Type B pancreatic cell (in vitro differentiated cells): ENCODE results near the gene ADAMTSL1. TPM values are rescaled to one million over a fixed set of nuclear protein-coding genes. Genes with fewer than 3 reads are reported as not detected.

Experiments
- DNase-seq: peaks from one replicate; pipeline ENCODE4 v3.0.0; 2021; ENCODE audit warnings: mixed read lengths; ENCODE audit not compliant: unreplicated experiment; ENCODE audit errors: extremely low spot score
- H3K27ac Mint-ChIP-seq: 2 replicates; pipeline ENCODE4 v1.8.0; 2021; ENCODE audit warnings: mild to moderate bottlenecking, mixed read lengths
- H3K27me3 Mint-ChIP-seq: 2 replicates; pipeline ENCODE4 v1.8.0; 2021; ENCODE audit warnings: mixed read lengths
- H3K36me3 Mint-ChIP-seq: 2 replicates; pipeline ENCODE4 v1.8.0; 2021; ENCODE audit warnings: mixed read lengths
- H3K4me1 Mint-ChIP-seq: one replicate; pipeline ENCODE4 v1.8.0; 2021; ENCODE audit warnings: mixed read lengths; ENCODE audit not compliant: unreplicated experiment
- H3K4me3 Mint-ChIP-seq: 2 replicates; pipeline ENCODE4 v1.8.0; 2021; ENCODE audit warnings: mild to moderate bottlenecking, mixed read lengths
- H3K9me3 Mint-ChIP-seq: 2 replicates; pipeline ENCODE4 v1.8.0; 2021; ENCODE audit warnings: mixed read lengths
- total RNA-seq: library from RNA; stranded (reverse); gene quantifications from 2 replicates; pipeline ENCODE4 v1.2.1, GENCODE V29; 2021; ENCODE audit warnings: low replicate concordance
- TF ChIP-seq, protein P1 (sequence below): fragments of 200-600 bp; sonication (generic); conservative IDR thresholded peaks from 2 replicates; pipeline ENCODE4 v1.5.0; 2021; ENCODE audit warnings: antibody characterized with exemption, mild to moderate bottlenecking

ADAMTSL1 gene
- total RNA-seq, 1 donor from 2014 or later, result 28.6 TPM

DNA sequence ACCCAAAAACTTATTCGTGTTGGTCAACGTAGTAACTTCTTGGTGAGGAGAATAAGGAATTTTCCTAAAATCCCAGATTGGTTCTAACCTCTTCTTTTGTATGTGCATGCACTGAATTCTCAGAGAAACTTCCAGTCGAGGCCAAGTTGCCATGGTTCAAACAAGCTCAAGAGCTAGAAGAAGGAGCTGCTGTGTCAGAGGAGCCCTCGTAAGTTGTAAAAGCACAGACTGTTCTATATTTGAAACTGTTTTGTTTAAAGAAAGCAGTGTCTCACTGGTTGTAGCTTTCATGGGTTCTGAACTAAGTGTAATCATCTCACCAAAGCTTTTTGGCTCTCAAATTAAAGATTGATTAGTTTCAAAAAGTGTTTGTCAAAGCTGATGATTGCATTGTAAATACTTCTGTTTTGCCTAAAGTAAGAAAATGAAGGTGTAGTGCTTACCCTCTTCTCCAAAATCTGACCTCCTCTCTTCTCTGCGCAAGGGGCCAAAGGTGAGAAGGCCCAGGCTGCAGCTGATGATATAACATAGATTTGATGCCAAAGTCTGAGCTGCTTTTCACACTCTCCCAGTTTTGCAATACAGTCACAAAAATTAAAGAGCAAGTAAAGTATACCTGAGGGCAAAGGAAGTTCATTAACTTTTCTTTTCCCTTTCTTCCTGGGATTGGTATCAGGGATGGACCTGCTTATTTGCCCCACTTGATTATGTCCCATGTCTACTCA lies 210.8 kb downstream of the ADAMTSL1 start:
- TF ChIP-seq, protein P1, sequence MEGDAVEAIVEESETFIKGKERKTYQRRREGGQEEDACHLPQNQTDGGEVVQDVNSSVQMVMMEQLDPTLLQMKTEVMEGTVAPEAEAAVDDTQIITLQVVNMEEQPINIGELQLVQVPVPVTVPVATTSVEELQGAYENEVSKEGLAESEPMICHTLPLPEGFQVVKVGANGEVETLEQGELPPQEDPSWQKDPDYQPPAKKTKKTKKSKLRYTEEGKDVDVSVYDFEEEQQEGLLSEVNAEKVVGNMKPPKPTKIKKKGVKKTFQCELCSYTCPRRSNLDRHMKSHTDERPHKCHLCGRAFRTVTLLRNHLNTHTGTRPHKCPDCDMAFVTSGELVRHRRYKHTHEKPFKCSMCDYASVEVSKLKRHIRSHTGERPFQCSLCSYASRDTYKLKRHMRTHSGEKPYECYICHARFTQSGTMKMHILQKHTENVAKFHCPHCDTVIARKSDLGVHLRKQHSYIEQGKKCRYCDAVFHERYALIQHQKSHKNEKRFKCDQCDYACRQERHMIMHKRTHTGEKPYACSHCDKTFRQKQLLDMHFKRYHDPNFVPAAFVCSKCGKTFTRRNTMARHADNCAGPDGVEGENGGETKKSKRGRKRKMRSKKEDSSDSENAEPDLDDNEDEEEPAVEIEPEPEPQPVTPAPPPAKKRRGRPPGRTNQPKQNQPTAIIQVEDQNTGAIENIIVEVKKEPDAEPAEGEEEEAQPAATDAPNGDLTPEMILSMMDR, result no peak
- H3K4me3 Mint-ChIP-seq, result no peak overlapping the region
- no peak overlapping the region for H3K27ac Mint-ChIP-seq
- H3K4me1 Mint-ChIP-seq, result peaks cover 3% of the 10 kb centered on the region
- no peaks in the 10 kb centered on the region for H3K36me3 Mint-ChIP-seq
- no peaks in the 10 kb centered on the region for H3K27me3 Mint-ChIP-seq
- peaks cover 3% of the 10 kb centered on the region for H3K9me3 Mint-ChIP-seq
- DNase-seq, result no peak

DNA sequence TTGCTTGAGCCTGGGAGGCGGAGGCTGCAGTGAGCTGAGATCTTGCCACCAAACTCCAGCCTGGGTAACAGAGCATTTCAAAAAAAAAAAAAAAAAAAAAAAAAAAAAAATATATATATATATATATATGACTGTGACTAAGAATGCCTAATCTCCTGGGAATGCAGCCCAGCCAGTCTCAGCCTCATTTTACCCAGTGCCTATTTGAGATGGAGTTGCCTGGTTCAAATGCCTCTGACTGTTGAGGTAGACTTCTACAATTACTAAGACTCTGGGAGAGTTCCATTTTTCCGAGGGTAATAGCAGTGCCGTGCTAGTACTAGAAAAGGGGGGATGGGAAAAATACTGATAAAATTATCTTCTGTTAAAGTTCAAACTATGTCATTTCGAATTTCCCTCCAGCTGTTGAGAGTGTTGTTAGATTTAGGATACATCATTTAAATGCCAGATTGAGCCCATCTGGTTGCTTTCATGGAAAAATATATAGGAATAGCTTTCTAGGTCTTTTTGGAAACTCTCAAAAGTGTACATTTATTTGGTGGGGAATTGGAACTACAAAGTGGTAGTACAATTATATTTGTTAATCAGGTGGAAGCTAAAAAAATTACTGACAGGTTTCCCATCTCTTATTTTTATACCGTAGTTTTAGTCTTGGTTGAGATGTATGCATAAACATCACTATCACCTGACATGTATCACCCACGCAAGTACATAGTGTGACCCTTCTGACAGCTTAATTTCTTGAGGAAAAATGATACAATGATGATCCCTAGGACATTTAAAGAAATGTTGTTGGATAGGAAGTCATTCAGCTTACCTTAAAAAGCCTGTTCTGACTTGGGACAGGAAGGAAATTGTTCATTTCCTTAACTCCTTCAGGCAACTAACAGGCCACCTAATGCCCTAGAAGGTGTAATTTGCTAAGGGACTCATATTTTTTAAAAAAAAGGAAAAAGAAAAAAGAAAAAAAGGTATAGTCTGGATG lies 214.9 kb downstream of the ADAMTSL1 start:
- DNase-seq, result no peak
- Mint-ChIP-seq H3K9me3 (peaks cover 7% of the 10 kb centered on the region), H3K4me1 (peaks cover 4% of the 10 kb centered on the region), H3K27me3 (no peaks in the 10 kb centered on the region), H3K4me3 (no peak overlapping the region), H3K36me3 (peaks cover 3% of the 10 kb centered on the region), H3K27ac (no peak overlapping the region)
- TF ChIP-seq, protein P1, result no peak

DNA sequence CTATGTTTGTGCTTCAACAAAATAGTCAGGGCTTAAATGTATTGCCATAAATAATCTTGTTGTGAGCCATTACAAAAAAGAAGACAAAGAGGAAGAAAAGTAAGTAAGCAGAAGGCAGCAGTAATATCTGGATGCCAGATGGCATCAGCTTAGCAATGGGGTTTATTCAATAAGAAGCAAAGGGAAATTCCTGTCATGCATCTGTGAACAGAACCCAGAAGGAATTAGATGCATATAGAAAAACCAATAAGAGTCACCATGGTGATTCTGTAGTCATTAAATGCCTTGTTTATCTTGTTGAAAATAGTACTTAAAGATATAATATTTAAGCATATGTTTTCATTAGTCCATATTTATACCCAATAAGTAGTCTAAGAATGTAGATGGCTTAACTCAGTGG lies 216.0 kb downstream of the ADAMTSL1 start:
- Mint-ChIP-seq H3K27ac (no peak overlapping the region), H3K9me3 (peaks cover 10% of the 10 kb centered on the region), H3K36me3 (peaks cover 6% of the 10 kb centered on the region), H3K4me3 (no peak overlapping the region), H3K27me3 (no peaks in the 10 kb centered on the region), H3K4me1 (peaks cover 4% of the 10 kb centered on the region)
- DNase-seq, result no peak
- TF ChIP-seq, protein P1, result no peak

DNA sequence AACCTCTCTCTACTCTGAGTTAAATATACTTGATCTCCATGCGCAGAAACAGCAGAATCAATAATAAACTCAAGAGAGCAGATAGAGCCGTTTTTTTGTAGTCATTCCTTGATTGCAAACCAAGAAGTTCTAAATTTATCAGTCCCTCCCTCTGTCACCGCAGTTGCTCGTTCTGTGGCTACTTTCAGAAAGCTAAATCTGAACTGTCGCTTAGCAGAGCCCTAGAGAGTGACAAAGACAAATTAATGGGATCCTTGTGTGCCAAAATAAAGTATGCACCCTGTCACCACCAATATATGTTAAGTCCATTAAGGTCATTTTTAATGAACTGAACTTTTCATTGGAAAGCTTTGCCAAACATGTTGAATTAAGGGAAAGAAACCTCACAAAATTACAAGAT lies 218.3 kb downstream of the ADAMTSL1 start:
- Mint-ChIP-seq H3K4me3 (no peak overlapping the region), H3K36me3 (peaks cover 19% of the 10 kb centered on the region), H3K27me3 (no peaks in the 10 kb centered on the region), H3K9me3 (peaks cover 22% of the 10 kb centered on the region), H3K4me1 (peaks cover 4% of the 10 kb centered on the region), H3K27ac (no peak overlapping the region)
- TF ChIP-seq, protein P1, result no peak
- no peak for DNase-seq

DNA sequence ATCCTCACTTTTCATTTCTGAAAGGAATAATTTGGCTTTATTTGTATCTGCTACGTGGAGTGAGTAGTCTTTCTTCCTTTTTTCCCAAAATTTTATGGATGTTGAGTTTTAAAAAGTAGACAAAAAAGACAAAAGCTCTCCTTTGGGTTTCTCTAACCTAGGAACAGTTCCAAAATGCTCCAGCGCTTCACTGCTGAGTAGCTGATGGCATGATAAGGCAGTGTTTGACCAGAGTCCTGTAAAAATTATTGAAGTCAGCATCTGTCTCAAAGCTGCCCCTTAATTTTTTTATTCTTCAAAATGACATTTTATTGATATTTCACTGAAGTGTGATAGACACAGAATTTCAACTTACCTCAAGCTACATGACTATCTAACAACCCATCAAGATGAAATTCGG lies 219.0 kb downstream of the ADAMTSL1 start:
- DNase-seq, result no peak
- peaks cover 4% of the 10 kb centered on the region for H3K4me1 Mint-ChIP-seq
- no peak overlapping the region for H3K4me3 Mint-ChIP-seq
- TF ChIP-seq, protein P1, result no peak
- peaks cover 19% of the 10 kb centered on the region for H3K36me3 Mint-ChIP-seq
- H3K27ac Mint-ChIP-seq, result no peak overlapping the region
- peaks cover 22% of the 10 kb centered on the region for H3K9me3 Mint-ChIP-seq
- H3K27me3 Mint-ChIP-seq, result no peaks in the 10 kb centered on the region
